Activated naive CD4-positive, alpha-beta T cell treated with Interleukin-2 at 50 U/mL for 16 hours (primary cell): ENCODE data around the gene TSPAN14.

Source experiments
- DNase-seq: peaks from one replicate; pipeline ENCODE4 v3.0.0-alpha.2; 2020

TSPAN14 gene

GRCh38 chr10:80425901-80426300 is 28.2 kb upstream of the TSPAN14 start:
- DNase-seq = no peak

- DNase-seq = no peak
These were observed 26.6 kb upstream of the TSPAN14 start for GRCh38 chr10:80427541-80427940.

GRCh38 chr10:80429521-80429973 is 24.6 kb upstream of the TSPAN14 start:
- DNase-seq = no peak

- DNase-seq = no peak
These were observed 21.0 kb upstream of the TSPAN14 start for GRCh38 chr10:80433134-80433533.

- no peak for DNase-seq
These were observed 17.5 kb upstream of the TSPAN14 start for GRCh38 chr10:80436446-80437098.

GRCh38 chr10:80437227-80437626 is 16.9 kb upstream of the TSPAN14 start:
- DNase-seq = no peak

- DNase-seq = no peak
These were observed 12.3 kb upstream of the TSPAN14 start for GRCh38 chr10:80441831-80442230.

- DNase-seq = no peak
These were observed 11.2 kb upstream of the TSPAN14 start for GRCh38 chr10:80442879-80443278.

- no peak for DNase-seq
These were observed 10.6 kb upstream of the TSPAN14 start for GRCh38 chr10:80443531-80443974.

- no peak for DNase-seq
These were observed 10.0 kb upstream of the TSPAN14 start for GRCh38 chr10:80444124-80444523.

- peak; percentile 64 for DNase-seq
These were observed 9.3 kb upstream of the TSPAN14 start for GRCh38 chr10:80444646-80445319.

- DNase-seq = no peak
These were observed 6.5 kb upstream of the TSPAN14 start for GRCh38 chr10:80447436-80448190.

- no peak for DNase-seq
These were observed 5.7 kb upstream of the TSPAN14 start for GRCh38 chr10:80448209-80448942.

GRCh38 chr10:80449520-80449919 is 4.6 kb upstream of the TSPAN14 start:
- no peak for DNase-seq

GRCh38 chr10:80451132-80451531 is 3.0 kb upstream of the TSPAN14 start:
- DNase-seq = no peak

GRCh38 chr10:80452069-80452468 is 2.0 kb upstream of the TSPAN14 start:
- no peak for DNase-seq

GRCh38 chr10:80452640-80453039 is 1.5 kb upstream of the TSPAN14 start:
- no peak for DNase-seq

GRCh38 chr10:80453056-80453841 is 861 bp upstream of the TSPAN14 start:
- no peak for DNase-seq

- DNase-seq = peak; percentile 38
These were observed 677 bp downstream of the TSPAN14 start for GRCh38 chr10:80454513-80455460.

- DNase-seq = no peak
These were observed 1.6 kb downstream of the TSPAN14 start for GRCh38 chr10:80455461-80456349.
